ENCODE measurements around the gene CARS1. TPM values are rescaled to one million over a fixed set of nuclear protein-coding genes. Genes with fewer than 3 reads are reported as not detected.

Gene CARS1
- polyA plus RNA-seq, 3 donors, result 30.9 to 46.8 (median 35.7) TPM

- Histone ChIP-seq H3K79me2 (ENCODE audit: insufficient read depth, low read length) (peaks cover 29% of the 10 kb centered on the region), H3K27ac (ENCODE audit: low read depth in 1 of 2, low read length in 2 of 2) (peak overlapping the region; percentile 57 to 66), H3K36me3 (replicated peaks in 1 of 2; ENCODE audit: control insufficient read depth in 1 of 2, insufficient read depth in 2 of 2, low read length in 2 of 2) (peaks cover 67 to 86% of the 10 kb centered on the region in 2 donors), H3K27me3 (ENCODE audit: control insufficient read depth in 2 of 2, insufficient read depth in 2 of 2, low read length in 2 of 2) (no peaks in the 10 kb centered on the region), H3K4me3 (replicated peaks in 1 of 3; ENCODE audit: low read depth in 2 of 3, low read length in 3 of 3) (no peak overlapping the region), H2AFZ (ENCODE audit: insufficient read depth, low read depth, low read length, poor library complexity, severe bottlenecking) (no peak overlapping the region), H3K9ac (ENCODE audit: insufficient read depth, low read length, poor library complexity, severe bottlenecking) (no peak overlapping the region), H4K20me1 (ENCODE audit: insufficient read depth, low read length) (peaks cover 35% of the 10 kb centered on the region), H3K9me3 (replicated peaks in 1 of 2; ENCODE audit: control insufficient read depth in 1 of 2, insufficient read depth in 1 of 2, low read length in 2 of 2) (no peaks in the 10 kb centered on the region), H3K4me1 (ENCODE audit: control insufficient read depth in 1 of 2, insufficient read depth in 2 of 2, low read length in 2 of 2) (peaks cover 36 to 44% of the 10 kb centered on the region in 2 donors), H3K4me2 (replicated peaks; ENCODE audit: extremely low read depth, low read length, poor library complexity, severe bottlenecking) (peak overlapping the region; percentile 25)
- intact Hi-C loops (cut with micrococcal nuclease), result no loop called here
- Mint-ChIP-seq H3K27ac (peak overlapping the region; percentile 19 to 91 (median 85)), H3K4me3 (peak overlapping the region in 1 of 2 donors; percentile 53), H3K27me3 (ENCODE audit: low read depth in 3 of 3) (peaks cover 0 to 3% (median 1%) of the 10 kb centered on the region in 3 donors), H3K9me3 (no peaks in the 10 kb centered on the region), H3K4me1 (peaks cover 35% of the 10 kb centered on the region), H3K36me3 (peaks cover 83 to 96% of the 10 kb centered on the region in 2 donors)
- peak in 2 of 3 donors; percentile 50 to 59 for DNase-seq
- 0% methylated on average over 1 of the region's 3 CpGs for WGBS (ENCODE audit: insufficient coverage)
- TF ChIP-seq CTCF (IDR thresholded peaks at IDR 0.05), result no peak
Measured at GRCh38 chr11:2958251-2958650, 99.0 kb downstream of the CARS1 start.

GRCh38 chr11:2955906-2956476, 101.2 kb downstream of the CARS1 start:
- peaks cover 0 to 3% (median 0%) of the 10 kb centered on the region in 3 donors for H3K27me3 Mint-ChIP-seq (ENCODE audit: low read depth in 3 of 3)
- H3K4me1 ChIP-seq (ENCODE audit: control insufficient read depth in 1 of 2, insufficient read depth in 2 of 2, low read length in 2 of 2), result peaks cover 37 to 45% of the 10 kb centered on the region in 2 donors
- intact Hi-C loops (cut with micrococcal nuclease), result no loop called here
- no peak overlapping the region for H3K4me3 ChIP-seq (replicated peaks in 1 of 3; ENCODE audit: low read depth in 2 of 3, low read length in 3 of 3)
- no peaks in the 10 kb centered on the region for H3K27me3 ChIP-seq (ENCODE audit: control insufficient read depth in 2 of 2, insufficient read depth in 2 of 2, low read length in 2 of 2)
- peaks cover 74 to 92% of the 10 kb centered on the region in 2 donors for H3K36me3 ChIP-seq (replicated peaks in 1 of 2; ENCODE audit: control insufficient read depth in 1 of 2, insufficient read depth in 2 of 2, low read length in 2 of 2)
- H3K9me3 ChIP-seq (replicated peaks in 1 of 2; ENCODE audit: control insufficient read depth in 1 of 2, insufficient read depth in 1 of 2, low read length in 2 of 2), result no peaks in the 10 kb centered on the region
- TF ChIP-seq CTCF (IDR thresholded peaks at IDR 0.05), result no peak
- no peak overlapping the region for H3K9ac ChIP-seq (ENCODE audit: insufficient read depth, low read length, poor library complexity, severe bottlenecking)
- peaks cover 31% of the 10 kb centered on the region for H3K4me1 Mint-ChIP-seq
- H3K79me2 ChIP-seq (ENCODE audit: insufficient read depth, low read length), result peaks cover 16% of the 10 kb centered on the region
- no peak overlapping the region for H3K27ac ChIP-seq (ENCODE audit: low read depth in 1 of 2, low read length in 2 of 2)
- H3K4me3 Mint-ChIP-seq, result no peak overlapping the region
- no peak overlapping the region for H2AFZ ChIP-seq (ENCODE audit: insufficient read depth, low read depth, low read length, poor library complexity, severe bottlenecking)
- WGBS (ENCODE audit: insufficient coverage), result 86% methylated on average over 6 of the region's 6 CpGs
- H3K36me3 Mint-ChIP-seq, result peaks cover 86 to 97% of the 10 kb centered on the region in 2 donors
- H3K27ac Mint-ChIP-seq, result peak overlapping the region in 2 of 7 donors; percentile 77 to 78
- no peaks in the 10 kb centered on the region for H3K9me3 Mint-ChIP-seq
- H4K20me1 ChIP-seq (ENCODE audit: insufficient read depth, low read length), result peaks cover 17% of the 10 kb centered on the region
- H3K4me2 ChIP-seq (replicated peaks; ENCODE audit: extremely low read depth, low read length, poor library complexity, severe bottlenecking), result no peak overlapping the region
- DNase-seq, result no peak

Data from CD14-positive monocyte (primary cell).